ENCODE data around the gene TOMM20. TPM values are rescaled to one million over a fixed set of nuclear protein-coding genes. Genes with fewer than 3 reads are reported as not detected.

TOMM20 gene
- total and polyA plus RNA-seq, 2 of the 8 experiments (the other 6 are each of a cell fraction or from before 2014, with no cell fraction given), result 71.4 to 168 TPM

- Histone ChIP-seq H4K8ac (ENCODE audit: extremely low read depth, insufficient read depth, low read length) (no peak overlapping the region), H2BK12ac (ENCODE audit: low read depth, low read length) (no peak overlapping the region), H3K23me2 (ENCODE audit: low read depth, low read length) (no peaks in the 10 kb centered on the region), H2BK20ac (ENCODE audit: low read length) (no peak overlapping the region), H3K4me2 (ENCODE audit: insufficient read depth in 1 of 2, low read depth in 2 of 2, low read length in 2 of 2) (no peak overlapping the region), H2BK120ac (replicated peaks; ENCODE audit: low read depth, low read length) (no peak overlapping the region), H3K9ac (replicated peaks in 1 of 4; ENCODE audit: extremely low read depth in 1 of 4, low read depth in 3 of 4, low read length in 3 of 4) (no peak overlapping the region), H2BK15ac (ENCODE audit: low read length) (no peak overlapping the region), H3K9me3 (ENCODE audit: insufficient read depth in 2 of 2, low read depth in 1 of 2, low read length in 1 of 2) (no peaks in the 10 kb centered on the region), H3K79me2 (ENCODE audit: control insufficient read depth in 1 of 2, insufficient read depth in 2 of 2, low read length in 2 of 2) (peaks cover 0 to 38% of the 10 kb centered on the region in 2 experiments; a peak in 2 of 4 replicates), H3K79me1 (ENCODE audit: low read depth, low read length) (peaks cover 4% of the 10 kb centered on the region; the same call in 1 of the 2 replicates), H2BK5ac (ENCODE audit: low read depth, low read length) (no peak overlapping the region), H3K14ac (ENCODE audit: insufficient read length) (no peak overlapping the region), H3K4me1 (replicated peaks in 1 of 4; ENCODE audit: control insufficient read depth in 3 of 4, insufficient read depth in 4 of 4, low read length in 3 of 4) (no peaks in the 10 kb centered on the region), H3K36me3 (ENCODE audit: control insufficient read depth in 2 of 4, insufficient read depth in 4 of 4, low read length in 3 of 4) (peaks cover 26 to 85% (median 66%) of the 10 kb centered on the region in 4 experiments), H4K5ac (ENCODE audit: insufficient read length, low read depth, low read length) (no peak overlapping the region), H4K20me1 (replicated peaks in 1 of 2; ENCODE audit: control insufficient read depth in 1 of 2, insufficient read depth in 2 of 2, low read length in 2 of 2) (peaks cover 2 to 6% of the 10 kb centered on the region in 2 experiments), H3K4me3 (ENCODE audit: extremely low read depth in 1 of 4, insufficient read depth in 2 of 4, low read depth in 3 of 4, low read length in 4 of 4) (no peak overlapping the region), H3K23ac (ENCODE audit: insufficient read length) (no peak overlapping the region), H4K91ac (replicated peaks; ENCODE audit: insufficient read length, low read length) (no peak overlapping the region), H3K27me3 (replicated peaks in 1 of 4; ENCODE audit: control insufficient read depth in 3 of 4, extremely low read depth in 1 of 4, insufficient read depth in 3 of 4, low read length in 3 of 4) (no peaks in the 10 kb centered on the region), H2AK5ac (ENCODE audit: low read depth, low read length) (no peak overlapping the region), H2AFZ (ENCODE audit: low read length) (no peak overlapping the region), H3K27ac (ENCODE audit: low read depth, low read length) (no peak overlapping the region), H3K56ac (replicated peaks; ENCODE audit: insufficient read length, low read depth, low read length) (no peak overlapping the region), H3K18ac (ENCODE audit: extremely low read depth, low read length) (no peak overlapping the region), H3K4ac (replicated peaks; ENCODE audit: insufficient read length, low read depth, low read length) (no peak overlapping the region)
- ChIA-PET POLR2A (ENCODE audit: partially characterized antibody) (interaction anchor here (0.6 to 3.3 kb wide), 7 partner anchors 8 to 47 kb away, joined by 3 to 24 read pairs (median 4); no protein-coding TSS in a partner anchor), CTCF (ENCODE audit: partially characterized antibody) (no interaction called here)
- TF ChIP-seq SIX5 (IDR thresholded peaks at IDR 0.05; ENCODE audit: low read depth, low read length), result no peak
- WGBS, 2 experiments (ENCODE audit: extremely low coverage in 1 of 2, insufficient coverage in 1 of 2, insufficient read length in 1 of 2, insufficient replicate concordance in 2 of 2, low coverage in 1 of 2, low lambda C conversion rate in 2 of 2, missing lambda C conversion rate in 1 of 2), result 94% methylated on average over 6 of the region's 6 CpGs; no CpG with 5 or more reads in 1 of the 2 experiments
- DNase-seq (ENCODE audit: low read depth in 1 of 2, low spot score in 2 of 2) (peak in 1 of 2 experiments; percentile 10), FAIRE-seq (no peak)
Measured at GRCh38 chr1:235112297-235113182, 16.1 kb downstream of the TOMM20 start.

Data from H1 (cell line).